BE2C (cell line): Measurements from ENCODE around the gene WWOX.

Source experiments
- DNase-seq: peaks from one replicate; pipeline ENCODE4 v3.0.0-alpha.2; 2020
- H3K27me3 ChIP-seq: fragments of 250-450 bp; sonication (Bioruptor Pico); 2 replicates; pipeline ENCODE4 v1.5.1; 2020; ENCODE audit warnings: mild to moderate bottlenecking
- H3K36me3 ChIP-seq: fragments of 250-450 bp; sonication (Bioruptor Pico); 2 replicates; pipeline ENCODE4 v1.5.1; 2020; ENCODE audit warnings: mild to moderate bottlenecking
- H3K4me1 ChIP-seq: fragments of 250-450 bp; sonication (Bioruptor Pico); 2 replicates; pipeline ENCODE4 v1.5.1; 2020
- H3K4me3 ChIP-seq: 2 replicates; pipeline ENCODE4 v1.5.1; 2011; ENCODE audit warnings: low read depth, low read length
- H3K9me3 ChIP-seq: fragments of 250-450 bp; sonication (Bioruptor Pico); 2 replicates; pipeline ENCODE4 v1.5.1; 2020
- TF ChIP-seq, protein P1 (sequence below): IDR thresholded peaks from 2 replicates; pipeline ENCODE4 v1.5.1; 2012; ENCODE audit warnings: mild to moderate bottlenecking, low read depth, low read length

Gene WWOX

GRCh38 chr16:78987666-78988065 lies 888.2 kb downstream of the WWOX start:
- H3K36me3 ChIP-seq: no peaks in the 10 kb centered on the region
- no peaks in the 10 kb centered on the region for H3K9me3 ChIP-seq
- no peak for DNase-seq
- H3K27me3 ChIP-seq: no peaks in the 10 kb centered on the region
- no peaks in the 10 kb centered on the region for H3K4me1 ChIP-seq
- H3K4me3 ChIP-seq: no peak overlapping the region
- TF ChIP-seq, protein P1, sequence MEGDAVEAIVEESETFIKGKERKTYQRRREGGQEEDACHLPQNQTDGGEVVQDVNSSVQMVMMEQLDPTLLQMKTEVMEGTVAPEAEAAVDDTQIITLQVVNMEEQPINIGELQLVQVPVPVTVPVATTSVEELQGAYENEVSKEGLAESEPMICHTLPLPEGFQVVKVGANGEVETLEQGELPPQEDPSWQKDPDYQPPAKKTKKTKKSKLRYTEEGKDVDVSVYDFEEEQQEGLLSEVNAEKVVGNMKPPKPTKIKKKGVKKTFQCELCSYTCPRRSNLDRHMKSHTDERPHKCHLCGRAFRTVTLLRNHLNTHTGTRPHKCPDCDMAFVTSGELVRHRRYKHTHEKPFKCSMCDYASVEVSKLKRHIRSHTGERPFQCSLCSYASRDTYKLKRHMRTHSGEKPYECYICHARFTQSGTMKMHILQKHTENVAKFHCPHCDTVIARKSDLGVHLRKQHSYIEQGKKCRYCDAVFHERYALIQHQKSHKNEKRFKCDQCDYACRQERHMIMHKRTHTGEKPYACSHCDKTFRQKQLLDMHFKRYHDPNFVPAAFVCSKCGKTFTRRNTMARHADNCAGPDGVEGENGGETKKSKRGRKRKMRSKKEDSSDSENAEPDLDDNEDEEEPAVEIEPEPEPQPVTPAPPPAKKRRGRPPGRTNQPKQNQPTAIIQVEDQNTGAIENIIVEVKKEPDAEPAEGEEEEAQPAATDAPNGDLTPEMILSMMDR: no peak

DNA sequence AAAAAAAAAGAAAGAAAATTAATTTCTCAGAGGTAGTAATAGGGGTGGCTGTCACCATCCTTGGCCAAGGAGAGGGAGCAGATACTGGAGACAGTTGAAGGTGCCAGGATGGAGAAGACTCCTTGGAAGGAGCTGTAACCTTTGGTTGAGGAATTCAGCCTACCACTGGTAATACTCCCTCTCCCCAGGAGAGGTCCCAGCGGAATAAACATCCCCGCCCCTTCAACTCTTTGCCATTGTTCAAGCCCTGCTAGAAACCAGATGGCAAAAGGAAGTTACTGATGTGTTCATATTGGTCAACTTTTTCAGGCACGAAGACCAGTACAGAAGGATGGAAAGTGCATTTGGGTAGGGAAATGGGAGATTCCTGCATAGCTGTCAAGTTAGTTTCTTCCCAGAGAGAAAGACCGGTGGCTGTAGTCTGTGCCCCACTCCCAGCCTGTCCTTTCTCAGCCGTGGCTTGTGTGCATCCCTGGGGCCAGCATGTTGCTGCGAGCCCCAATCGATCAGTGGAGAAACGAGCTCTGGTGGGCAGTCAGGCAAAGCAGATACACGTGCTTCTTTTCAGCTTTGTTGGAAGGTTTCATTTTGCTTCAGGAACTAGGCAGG lies 889.0 kb downstream of the WWOX start:
- Histone ChIP-seq H3K36me3 (no peaks in the 10 kb centered on the region), H3K9me3 (no peaks in the 10 kb centered on the region), H3K4me3 (no peak overlapping the region), H3K4me1 (no peaks in the 10 kb centered on the region), H3K27me3 (no peaks in the 10 kb centered on the region)
- TF ChIP-seq, protein P1: no peak
- DNase-seq: no peak

DNA sequence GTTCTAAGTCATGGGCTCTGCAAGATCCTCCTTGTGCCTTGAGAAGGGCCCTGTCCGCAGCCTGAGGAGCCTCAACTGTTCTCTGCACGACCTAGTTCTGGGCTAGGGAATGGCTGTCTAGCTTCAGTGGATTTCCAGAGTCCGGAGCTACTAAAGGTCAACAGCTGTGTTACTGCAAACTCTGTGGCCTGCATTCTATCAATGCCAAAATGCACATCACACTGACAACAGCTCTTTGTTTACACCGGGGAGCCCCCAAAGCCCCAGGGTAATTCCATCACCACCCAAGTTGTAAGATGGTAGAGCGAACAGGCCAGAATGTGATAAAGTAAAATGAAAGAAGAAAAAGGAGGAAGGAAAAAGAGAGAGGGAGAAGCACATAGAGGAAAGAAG lies 890.9 kb downstream of the WWOX start:
- no peaks in the 10 kb centered on the region for H3K4me1 ChIP-seq
- no peaks in the 10 kb centered on the region for H3K27me3 ChIP-seq
- TF ChIP-seq, protein P1: no peak
- H3K4me3 ChIP-seq: no peak overlapping the region
- H3K36me3 ChIP-seq: no peaks in the 10 kb centered on the region
- no peaks in the 10 kb centered on the region for H3K9me3 ChIP-seq
- no peak for DNase-seq

- H3K27me3 ChIP-seq: no peaks in the 10 kb centered on the region
- TF ChIP-seq, protein P1: no peak
- H3K4me3 ChIP-seq: no peak overlapping the region
- H3K36me3 ChIP-seq: no peaks in the 10 kb centered on the region
- H3K9me3 ChIP-seq: no peaks in the 10 kb centered on the region
- H3K4me1 ChIP-seq: no peaks in the 10 kb centered on the region
- DNase-seq: no peak
These were observed 892.5 kb downstream of the WWOX start for GRCh38 chr16:78992001-78992400.

DNA sequence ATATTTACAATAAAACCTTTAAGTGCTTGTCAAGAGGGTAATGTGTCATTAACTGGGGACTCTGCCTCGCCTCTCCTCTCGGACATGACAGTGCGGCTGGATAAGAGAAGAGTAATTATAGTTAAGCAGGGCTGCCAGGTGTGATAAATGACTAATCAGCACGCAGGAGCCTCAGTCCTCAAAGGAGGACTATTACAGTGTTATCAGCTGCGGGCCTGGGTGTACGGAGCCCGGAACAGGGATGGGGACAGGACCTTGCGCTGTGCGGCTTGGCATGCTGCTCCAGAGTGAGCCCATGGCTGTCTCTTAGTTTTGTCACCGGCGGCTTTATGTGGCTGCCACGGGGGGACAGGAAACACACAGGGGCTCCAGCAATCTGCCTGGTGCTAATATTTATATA lies 893.9 kb downstream of the WWOX start:
- Histone ChIP-seq H3K36me3 (no peaks in the 10 kb centered on the region), H3K4me3 (no peak overlapping the region), H3K9me3 (no peaks in the 10 kb centered on the region), H3K27me3 (no peaks in the 10 kb centered on the region), H3K4me1 (no peaks in the 10 kb centered on the region)
- TF ChIP-seq, protein P1: no peak
- DNase-seq: no peak

GRCh38 chr16:78994135-78994745 lies 894.8 kb downstream of the WWOX start:
- TF ChIP-seq, protein P1: no peak
- no peak for DNase-seq
- no peaks in the 10 kb centered on the region for H3K27me3 ChIP-seq

More at GRCh38 chr16:78994135-78994745, 894.8 kb downstream of the WWOX start:
- H3K4me1 ChIP-seq: no peaks in the 10 kb centered on the region
- no peaks in the 10 kb centered on the region for H3K9me3 ChIP-seq
- H3K4me3 ChIP-seq: no peak overlapping the region
- no peaks in the 10 kb centered on the region for H3K36me3 ChIP-seq
